WI38 (cell line): ENCODE data around the gene DDHD1.

Experiments
- H3K4me3 ChIP-seq: 2 replicates; pipeline ENCODE4 v1.5.1; 2011; ENCODE audit warnings: low read depth, mild to moderate bottlenecking, control low read depth, low read length
- CTCF ChIP-seq: IDR thresholded peaks from 2 replicates; pipeline ENCODE4 v1.5.1; 2012; ENCODE audit warnings: low read depth, mild to moderate bottlenecking, control low read depth, low read length

Gene DDHD1

DNA sequence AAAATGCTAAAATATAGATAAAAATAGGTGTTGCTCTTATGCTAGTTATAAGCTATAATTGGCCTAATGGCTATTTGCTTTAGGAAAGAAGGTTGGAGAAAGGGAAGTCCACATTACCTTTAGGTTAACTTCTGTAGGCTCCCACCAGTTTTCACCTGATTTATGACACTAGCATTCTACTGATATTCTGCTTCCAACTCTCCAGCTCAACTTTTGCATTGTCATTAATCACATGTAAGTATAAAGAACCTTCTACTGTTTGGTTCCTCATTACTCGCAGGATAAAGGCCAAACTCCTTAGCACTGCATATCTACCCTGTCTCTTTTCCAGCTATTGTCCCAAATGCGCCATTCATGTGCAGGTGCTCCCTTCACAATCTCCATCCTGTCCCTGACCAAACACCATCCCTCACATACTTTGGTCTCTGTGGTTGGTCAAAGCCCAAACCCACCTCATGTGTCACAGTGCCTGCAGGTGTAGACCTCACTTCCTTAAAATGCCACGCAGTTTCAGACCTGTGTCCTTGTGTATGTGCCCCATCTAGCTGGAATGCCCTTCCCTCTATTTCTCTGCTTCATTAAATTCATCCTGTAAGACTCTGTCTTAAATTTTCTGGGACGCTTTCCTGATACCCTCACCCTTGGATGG, 3.3 kb downstream of the DDHD1 start:
- H3K4me3 ChIP-seq: no peak overlapping the region
- no peak for TF ChIP-seq CTCF

GRCh38 chr14:53148671-53149070, 4.5 kb downstream of the DDHD1 start:
- TF ChIP-seq CTCF: no peak
- H3K4me3 ChIP-seq: no peak overlapping the region

GRCh38 chr14:53147893-53148292, 5.2 kb downstream of the DDHD1 start:
- H3K4me3 ChIP-seq: no peak overlapping the region

GRCh38 chr14:53147208-53147607, 5.9 kb downstream of the DDHD1 start:
- no peak for TF ChIP-seq CTCF
- no peak overlapping the region for H3K4me3 ChIP-seq

More at GRCh38 chr14:53147893-53148292, 5.2 kb downstream of the DDHD1 start:
- no peak for TF ChIP-seq CTCF

GRCh38 chr14:53146739-53147138, 6.4 kb downstream of the DDHD1 start:
- TF ChIP-seq CTCF: no peak
- H3K4me3 ChIP-seq: no peak overlapping the region

DNA sequence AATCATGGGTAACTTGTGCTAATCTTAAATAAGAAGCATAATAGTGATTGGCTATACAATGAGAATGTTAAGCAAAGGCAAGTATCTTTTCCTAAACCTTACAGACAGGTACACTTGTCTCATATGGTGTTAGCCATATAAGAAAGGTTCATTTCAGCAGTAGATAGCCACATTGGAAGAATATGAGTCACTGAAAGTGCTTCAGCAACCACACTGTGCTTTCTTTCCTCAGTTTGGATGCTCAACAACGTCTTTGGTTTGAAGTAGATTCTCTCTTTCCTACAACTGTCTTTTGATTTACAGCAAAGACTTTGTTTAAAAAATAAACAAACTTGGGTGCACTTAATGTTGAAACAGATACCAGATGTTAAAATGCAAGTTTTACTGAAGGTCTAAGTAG, 8.9 kb downstream of the DDHD1 start:
- no peak overlapping the region for H3K4me3 ChIP-seq
- no peak for TF ChIP-seq CTCF

GRCh38 chr14:53140585-53140984, 12.5 kb downstream of the DDHD1 start:
- TF ChIP-seq CTCF: no peak
- no peak overlapping the region for H3K4me3 ChIP-seq
